NCI-H524 (cell line): ENCODE results near the gene SVIL.
"Not testable (repeated sequence)": the region's sequence is repeated elsewhere in the genome, so short reads cannot be mapped to it uniquely, and the experiment has no call there.

ENCODE experiments used
- DNase-seq, 2 experiments: peaks; one replicate each; lab custom pipeline; 2025; lab: John Stamatoyannopoulos, UW

The SVIL gene

GRCh38 chr10:29574212-29575097 lies 60.3 kb downstream of the SVIL start:
- DNase-seq: not testable (repeated sequence)

- not testable (repeated sequence) for DNase-seq
Measured at GRCh38 chr10:29570248-29570647, 64.5 kb downstream of the SVIL start.

DNA sequence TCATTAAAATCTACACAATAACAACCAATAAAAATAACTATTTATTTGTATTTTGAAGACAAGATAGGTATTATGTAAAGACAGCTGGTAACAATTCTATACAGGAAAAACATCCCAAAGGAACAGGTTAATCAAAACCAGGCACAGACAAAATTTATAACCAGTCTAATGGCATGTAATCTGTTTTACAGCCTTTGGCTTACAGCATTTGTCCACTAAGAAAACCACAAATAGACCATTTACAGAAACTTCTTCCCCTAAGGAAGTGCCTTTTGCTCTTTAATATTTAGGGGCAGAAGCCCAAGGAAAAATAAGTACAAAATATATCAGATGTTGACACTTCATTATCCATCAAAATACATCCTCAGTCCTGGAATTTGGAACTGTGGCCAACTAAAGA lies 65.0 kb downstream of the SVIL start:
- no peak for DNase-seq

GRCh38 chr10:29567003-29567402 lies 67.8 kb downstream of the SVIL start:
- DNase-seq: no peak

DNA sequence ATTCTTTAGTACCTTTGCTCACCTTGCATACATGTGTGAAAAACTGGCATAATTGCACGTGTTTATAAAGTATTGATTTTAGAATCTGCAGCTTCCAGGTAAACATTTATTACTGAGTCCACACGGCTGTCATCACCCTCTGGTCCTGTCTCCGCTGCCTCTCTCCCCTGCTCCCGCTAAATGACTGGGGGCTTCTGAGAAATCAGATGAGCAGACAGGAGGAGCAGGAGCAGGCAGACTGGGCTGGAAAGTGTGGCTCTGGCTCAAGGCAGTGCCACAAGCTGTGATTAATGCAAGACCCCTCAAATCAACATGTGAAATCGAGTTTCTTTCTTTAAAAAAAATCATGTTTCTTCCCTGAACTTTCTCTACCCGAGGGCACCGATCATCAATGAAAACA lies 68.6 kb downstream of the SVIL start:
- not testable (repeated sequence) for DNase-seq

GRCh38 chr10:29563420-29564035 lies 71.2 kb downstream of the SVIL start:
- DNase-seq: no peak

DNA sequence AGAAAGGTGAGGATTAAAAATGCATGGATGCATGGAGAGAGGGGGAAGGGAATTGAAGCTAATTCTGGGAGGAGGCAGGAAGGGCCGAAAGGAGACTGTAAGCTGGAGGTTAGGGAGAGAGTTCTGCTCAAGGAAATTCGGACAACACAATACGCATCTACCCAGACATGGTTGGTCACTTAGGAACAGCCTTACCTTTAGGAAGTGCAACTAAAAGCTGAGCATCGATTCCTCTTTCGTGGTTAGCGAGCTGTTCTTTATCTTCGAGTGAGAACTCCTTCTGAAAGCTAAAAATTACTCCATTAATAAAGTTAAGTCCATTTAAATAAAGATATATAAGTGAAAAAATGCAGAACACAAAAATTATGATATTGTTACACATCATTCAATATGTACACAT lies 71.8 kb downstream of the SVIL start:
- not testable (repeated sequence) for DNase-seq

DNA sequence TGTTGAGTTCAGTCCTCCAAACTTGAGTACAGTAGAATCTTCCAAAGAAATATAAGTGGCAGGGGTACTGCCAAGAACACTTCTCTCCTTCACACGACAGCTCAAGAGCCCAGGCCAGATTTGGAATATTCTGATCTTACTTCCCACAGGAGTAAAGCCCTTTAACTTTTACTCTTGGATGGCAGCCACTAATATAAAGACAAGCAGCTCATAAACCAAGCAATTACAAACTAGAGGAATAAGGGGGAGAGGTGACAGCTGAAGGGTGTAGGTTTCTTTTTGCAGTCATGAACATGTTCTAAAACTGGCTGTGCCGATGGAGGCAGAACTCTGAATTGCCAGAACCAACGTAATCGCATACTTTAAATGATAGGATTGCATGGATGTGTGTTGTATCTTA lies 74.8 kb downstream of the SVIL start:
- DNase-seq: peak in 1 of 2 experiments; percentile 49

GRCh38 chr10:29557665-29558064 lies 77.1 kb downstream of the SVIL start:
- no peak for DNase-seq

DNA sequence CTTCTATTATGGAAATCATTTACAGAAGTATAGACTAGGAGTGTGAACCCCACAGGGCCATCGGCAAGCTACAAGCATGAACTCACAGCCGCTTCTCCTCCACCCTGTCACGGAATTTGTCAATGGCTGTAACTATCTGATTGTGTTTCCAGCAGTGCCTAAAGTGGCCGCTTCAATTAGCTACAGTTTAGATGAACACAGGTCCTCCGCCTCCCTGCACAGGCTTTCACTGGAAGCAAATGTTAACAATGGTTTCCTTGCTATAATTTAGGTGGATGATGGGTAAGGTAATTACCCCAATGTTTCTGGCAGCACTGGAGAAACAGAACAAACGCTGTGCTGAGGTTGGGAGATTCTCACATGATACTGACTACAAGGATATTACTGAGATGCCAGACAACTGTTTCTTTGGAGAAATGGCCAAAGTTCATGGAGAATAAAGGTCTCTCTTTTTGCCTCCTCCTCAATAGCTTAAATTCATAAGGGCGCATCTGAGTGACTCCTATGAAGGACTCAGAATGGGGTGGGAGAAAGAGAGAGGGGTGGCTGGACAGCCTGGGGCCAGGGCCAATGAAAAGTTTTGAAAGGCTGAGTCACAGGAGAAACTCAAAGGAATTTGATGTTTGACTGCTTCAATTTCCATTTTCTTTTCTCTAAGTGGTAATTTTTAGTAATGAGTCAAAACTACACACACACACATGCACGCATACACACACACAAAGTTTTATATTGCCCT lies 78.9 kb downstream of the SVIL start:
- no peak for DNase-seq

DNA sequence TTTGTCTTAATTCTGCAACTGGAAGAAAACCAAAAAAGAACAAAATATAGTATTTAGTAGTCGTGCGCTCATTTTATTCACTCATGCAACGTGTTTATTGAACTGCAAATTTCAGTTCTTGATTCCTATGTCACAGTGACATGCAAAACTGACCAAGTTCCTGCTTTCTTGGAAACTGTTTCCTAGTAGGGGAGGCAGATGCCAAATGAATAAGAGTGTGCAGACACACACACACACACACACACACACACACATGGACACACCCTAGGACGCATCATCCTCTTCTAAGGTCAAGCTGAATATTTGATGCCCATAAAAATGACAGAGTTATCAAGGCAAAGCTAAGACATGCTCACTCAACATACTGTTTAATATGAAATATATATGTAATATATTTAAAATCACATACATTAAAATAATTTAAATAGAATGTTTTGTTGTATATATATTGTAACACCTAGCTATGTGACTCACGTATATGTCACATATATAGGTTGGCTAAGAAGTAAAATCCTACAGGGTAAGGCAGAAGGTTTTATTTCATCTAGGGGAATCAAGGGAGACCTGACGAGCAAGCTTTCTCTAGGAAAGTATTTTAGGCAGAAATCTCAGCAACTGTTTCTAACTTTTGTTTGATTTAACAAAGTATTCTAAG lies 79.6 kb downstream of the SVIL start:
- DNase-seq: no peak

- no peak for DNase-seq
Measured at GRCh38 chr10:29554660-29555059, 80.1 kb downstream of the SVIL start.

DNA sequence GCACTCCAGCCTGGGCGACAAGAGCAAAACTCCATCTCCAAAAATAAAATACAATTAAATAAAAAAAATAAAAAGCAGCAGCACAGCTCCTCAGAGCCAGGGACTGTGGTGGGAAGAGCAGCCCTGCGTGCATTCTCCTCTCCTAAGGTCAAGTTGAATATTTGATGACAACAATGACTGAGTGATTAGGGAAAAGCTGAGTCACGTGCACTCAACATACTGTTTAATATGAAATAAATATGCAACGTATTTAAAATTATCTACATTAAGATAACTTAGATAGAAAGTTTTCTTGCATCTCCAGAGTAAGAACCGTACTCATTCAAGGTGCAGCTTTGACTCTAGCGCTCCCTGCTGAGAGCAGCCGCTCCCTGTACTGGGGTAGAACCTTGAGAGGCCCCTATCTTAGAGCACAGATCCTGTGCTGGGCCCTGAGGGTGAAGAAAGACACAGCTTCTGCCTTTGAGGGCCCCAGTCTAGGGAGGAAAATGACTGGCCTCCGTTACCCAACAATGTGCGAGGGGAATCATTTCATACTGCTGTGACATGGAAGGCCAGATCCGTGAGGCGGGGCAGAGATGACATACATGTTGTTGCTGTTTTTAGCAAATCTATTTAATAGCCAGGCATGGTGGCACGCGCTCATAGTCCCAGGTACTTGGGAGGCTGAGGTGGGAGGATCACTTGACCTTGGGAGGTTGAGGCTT lies 81.1 kb downstream of the SVIL start:
- no peak for DNase-seq

DNA sequence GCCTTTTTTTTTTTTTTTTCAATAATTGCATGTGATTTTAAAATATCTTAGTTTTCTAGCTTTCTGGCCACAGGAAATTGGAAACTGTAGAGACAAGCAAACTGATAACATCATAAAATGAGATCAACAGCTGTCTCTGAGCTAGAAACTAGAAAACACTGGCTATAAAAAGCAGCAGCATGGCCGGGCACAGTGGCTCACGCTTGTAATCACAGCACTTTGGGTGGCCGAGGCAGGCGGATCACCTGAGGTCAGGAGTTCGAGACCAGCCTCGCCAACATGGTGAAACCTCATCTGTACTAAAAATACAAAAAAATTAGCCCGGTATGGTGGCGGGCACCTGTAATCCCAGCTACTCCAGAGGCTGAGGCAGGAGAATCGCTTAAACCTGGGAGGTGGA lies 81.7 kb downstream of the SVIL start:
- DNase-seq: not testable (repeated sequence)

- DNase-seq: not testable (repeated sequence)
Measured at GRCh38 chr10:29549493-29549892, 85.3 kb downstream of the SVIL start.

GRCh38 chr10:29546773-29547313 lies 87.9 kb downstream of the SVIL start:
- no peak for DNase-seq

DNA sequence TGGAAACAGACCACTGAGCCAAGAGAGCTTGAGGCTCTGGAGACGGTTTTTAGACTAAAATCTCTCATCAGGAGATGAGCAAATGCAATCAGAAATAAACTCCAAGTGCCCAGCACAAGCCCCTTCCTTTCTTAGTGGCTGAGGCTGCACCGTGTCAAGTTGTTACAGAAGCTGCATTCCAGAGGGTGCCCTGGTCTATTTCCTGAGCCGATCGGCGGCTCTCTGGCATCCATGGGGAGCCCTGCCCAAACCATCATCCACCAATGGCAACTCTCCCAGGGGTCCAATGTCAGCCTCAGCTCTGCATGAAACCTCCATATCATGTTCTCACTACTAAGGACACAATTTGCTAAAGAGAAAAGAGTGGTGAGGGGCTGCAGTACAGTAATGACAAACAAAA lies 89.6 kb downstream of the SVIL start:
- no peak for DNase-seq

DNA sequence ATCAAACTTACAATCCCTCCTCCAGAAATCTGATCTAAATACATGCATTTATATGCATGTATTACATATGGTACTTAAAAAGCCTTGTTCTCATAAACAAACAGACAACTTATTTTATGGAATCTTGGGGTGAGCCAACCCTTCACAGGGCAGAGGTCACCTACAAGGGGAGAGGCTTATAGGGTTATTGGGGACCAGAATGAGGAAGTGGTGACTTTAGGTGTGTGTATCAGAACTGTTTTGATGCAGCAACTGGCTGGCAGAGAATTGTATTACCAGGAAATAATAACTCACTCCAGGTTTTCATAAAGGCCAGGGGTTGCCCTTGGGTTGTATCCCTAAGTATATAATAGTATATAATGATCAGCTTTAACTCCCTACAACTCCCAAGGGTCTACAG lies 91.1 kb downstream of the SVIL start:
- DNase-seq: no peak

GRCh38 chr10:29542723-29543122 lies 92.0 kb downstream of the SVIL start:
- no peak for DNase-seq

- DNase-seq: no peak
Measured at GRCh38 chr10:29541422-29542210, 93.2 kb downstream of the SVIL start.

DNA sequence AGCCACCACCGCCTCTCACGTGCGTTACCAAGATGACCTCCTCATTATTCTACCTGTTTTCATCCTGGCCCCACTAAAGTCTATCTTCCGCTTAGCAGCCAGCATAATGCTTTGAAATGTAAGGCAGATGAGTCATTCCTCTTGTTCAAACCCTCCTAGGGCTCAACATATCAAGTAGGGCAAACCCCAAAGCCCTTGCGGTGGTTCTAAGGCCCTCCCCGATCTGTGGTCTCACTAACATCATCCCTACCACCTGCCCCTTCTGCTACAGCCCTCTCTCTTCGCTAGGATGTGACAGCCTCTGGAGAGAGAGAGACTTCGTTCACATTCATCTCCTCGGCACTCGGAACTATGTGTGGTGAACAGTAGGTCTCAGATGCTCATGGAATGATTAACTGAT lies 94.8 kb downstream of the SVIL start:
- no peak for DNase-seq
